Fibroblast of skin of left biceps (primary cell): ENCODE data around the gene TAS2R60.
"Not testable (repeated sequence)": the region's sequence is repeated elsewhere in the genome, so short reads cannot be mapped to it uniquely, and the experiment has no call there.

Experiments used
- DNase-seq, 2 experiments: peaks; one replicate each; pipeline ENCODE4 v3.0.0-alpha.2; 2013; ENCODE audit warnings: low read depth in 2 of 2

Gene TAS2R60

DNA sequence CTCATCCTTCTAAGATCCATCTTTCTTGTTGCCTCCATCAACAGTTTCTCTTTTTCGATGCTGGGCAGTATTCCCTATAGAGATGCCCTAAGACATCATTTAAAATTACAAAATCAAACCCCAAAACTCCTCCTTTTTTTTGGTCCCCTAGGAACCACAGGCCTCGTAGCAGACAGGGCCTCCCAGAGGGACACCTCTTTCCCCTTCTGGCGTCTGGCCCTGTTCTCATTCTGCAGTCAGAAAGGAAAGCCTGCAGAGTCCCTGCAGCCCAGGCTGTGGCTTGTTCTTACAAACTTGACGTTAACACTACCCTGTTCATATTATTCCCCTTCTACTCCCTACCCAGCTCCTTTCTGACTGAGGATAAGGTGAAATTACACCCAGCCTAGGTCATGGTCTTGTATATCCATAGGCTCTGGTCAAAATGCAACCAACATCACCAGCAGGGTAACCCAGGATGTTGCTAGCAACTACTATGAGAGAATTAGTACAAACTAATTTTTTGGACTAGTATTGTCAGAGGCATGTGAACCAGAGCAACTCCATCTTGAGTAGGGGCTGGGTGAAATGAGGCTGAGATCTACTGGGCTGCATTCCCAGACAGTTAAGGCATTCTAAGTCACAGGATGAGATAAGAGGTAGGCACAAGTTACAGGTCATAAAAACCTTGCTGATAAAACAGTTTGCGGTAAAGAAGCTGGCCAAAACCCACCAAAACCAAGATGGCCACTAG lies 31.1 kb upstream of the TAS2R60 start:
- no peak for DNase-seq

DNA sequence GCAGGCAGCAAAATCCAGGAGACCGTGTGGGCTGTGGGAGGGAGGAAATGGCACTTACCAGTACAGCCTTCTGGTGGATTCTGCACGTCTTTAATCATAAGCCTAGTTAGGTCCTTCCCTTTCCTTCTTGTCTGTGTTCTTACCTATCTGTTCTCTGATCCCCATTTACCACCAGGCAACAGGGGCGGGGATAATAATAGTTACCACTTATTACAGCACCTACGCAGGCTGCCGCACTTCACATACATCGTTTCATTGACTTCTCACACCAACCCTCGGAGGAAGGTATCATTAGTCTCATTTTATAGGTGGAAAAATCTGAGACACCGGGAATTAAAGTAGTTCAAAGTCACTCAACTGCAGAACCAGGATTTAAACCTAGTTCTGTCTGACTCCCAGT lies 30.1 kb upstream of the TAS2R60 start:
- DNase-seq, result no peak

DNA sequence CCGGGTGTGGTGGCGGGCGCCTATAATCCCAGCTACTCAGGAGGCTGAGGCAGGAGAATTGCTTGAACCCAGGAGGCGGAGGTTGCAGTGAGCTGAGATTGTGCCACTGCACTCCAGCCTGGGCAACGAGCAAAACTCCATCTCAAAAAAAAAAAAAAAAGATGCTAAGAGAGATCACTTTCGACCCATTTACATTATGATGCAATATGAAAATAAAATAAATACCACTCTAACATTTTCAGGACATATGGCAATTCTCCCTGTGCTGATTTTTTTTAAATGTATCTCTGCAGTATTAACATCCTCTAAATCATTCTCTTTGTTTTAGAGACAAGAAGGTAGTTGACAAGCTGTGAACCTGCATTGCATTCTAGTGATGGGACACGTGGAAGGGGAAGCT lies 28.0 kb upstream of the TAS2R60 start:
- not testable (repeated sequence) for DNase-seq

DNA sequence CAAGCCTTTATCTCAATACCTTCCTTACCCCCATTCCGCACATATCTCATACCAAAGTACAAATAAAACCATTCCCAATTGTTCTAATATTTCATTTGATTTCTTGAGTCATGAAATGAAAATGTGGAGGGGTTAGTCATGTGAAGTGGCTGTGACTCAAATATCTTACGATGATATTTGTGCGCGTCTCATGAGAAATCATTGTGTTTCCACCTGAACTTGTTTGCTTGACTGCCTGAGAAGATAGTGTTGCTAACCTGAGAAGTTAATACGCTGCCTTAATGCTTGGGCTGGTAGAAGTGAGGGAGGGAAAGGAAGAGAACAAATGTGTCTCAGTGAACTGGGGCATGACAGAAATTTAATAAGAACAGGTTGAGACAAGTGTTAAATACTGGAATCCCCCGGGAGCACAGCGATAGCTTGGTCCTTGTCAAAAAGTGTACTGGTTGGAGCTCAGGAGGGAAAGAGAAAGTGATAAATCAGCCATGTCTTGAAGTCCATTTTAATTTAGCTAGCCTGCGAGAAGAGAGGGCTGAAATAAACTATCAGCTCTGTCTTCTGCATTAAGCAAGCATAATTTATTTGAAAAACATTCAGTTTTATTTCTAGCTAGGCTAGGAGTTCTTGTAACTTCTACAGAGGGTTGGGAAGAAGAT lies 27.4 kb upstream of the TAS2R60 start:
- no peak for DNase-seq

DNA sequence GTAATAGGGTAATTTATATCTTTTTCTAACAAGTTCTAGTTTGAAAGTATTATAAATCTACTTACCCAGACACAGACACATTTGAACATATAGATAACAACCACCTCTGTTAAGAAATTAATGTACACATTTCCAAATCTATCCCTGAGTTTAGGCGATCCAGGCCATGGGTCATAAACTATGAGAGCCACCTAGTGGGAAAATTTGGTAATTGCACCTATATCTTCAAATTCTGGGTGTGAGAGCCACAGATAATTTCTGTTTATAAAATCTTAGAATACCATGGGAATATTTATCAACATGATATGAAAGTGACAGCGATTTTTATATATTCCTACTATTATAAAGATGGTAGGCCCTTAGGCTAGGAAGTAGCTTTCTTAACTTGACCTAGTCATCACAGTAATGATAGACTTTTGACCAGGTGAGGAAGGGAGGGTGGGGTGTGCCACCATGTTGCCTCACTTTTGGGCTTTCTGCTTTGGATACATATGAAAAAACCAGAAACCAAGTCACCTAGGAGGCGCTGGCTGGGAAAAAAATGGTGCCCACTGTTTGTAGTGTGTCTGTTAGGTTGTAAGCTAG lies 26.6 kb upstream of the TAS2R60 start:
- DNase-seq, result peak in 1 of 2 experiments; percentile 23

DNA sequence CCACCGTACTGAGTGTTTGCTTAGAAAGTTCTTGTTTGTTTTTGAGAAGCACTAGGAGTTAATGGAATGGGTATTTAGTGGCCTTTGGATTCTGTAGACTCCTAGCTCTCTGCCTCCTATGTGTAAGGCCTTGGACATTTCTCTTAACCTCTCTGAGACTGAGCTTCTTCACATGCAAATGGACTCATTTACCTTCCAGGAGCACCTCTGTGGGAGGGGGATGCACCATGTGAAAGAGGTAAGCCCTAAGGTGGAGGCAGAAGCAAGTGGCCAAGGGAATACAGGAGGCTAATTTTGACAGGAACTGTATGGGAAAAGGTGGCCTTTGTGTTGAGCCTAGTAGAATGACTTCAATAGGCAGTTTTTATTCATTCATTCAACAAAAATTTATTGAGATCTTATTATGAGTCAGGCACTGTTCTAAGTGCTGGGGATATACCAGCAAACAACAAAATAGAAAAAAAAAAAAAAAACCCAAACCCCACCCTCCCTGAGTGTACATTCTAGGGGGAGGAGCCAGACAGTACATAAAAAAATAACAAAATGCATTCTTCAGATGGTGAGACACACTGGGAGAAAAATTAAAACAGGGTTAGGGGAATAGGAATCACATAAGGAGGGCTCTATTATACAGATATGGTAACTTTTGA lies 25.4 kb upstream of the TAS2R60 start:
- DNase-seq, result no peak

DNA sequence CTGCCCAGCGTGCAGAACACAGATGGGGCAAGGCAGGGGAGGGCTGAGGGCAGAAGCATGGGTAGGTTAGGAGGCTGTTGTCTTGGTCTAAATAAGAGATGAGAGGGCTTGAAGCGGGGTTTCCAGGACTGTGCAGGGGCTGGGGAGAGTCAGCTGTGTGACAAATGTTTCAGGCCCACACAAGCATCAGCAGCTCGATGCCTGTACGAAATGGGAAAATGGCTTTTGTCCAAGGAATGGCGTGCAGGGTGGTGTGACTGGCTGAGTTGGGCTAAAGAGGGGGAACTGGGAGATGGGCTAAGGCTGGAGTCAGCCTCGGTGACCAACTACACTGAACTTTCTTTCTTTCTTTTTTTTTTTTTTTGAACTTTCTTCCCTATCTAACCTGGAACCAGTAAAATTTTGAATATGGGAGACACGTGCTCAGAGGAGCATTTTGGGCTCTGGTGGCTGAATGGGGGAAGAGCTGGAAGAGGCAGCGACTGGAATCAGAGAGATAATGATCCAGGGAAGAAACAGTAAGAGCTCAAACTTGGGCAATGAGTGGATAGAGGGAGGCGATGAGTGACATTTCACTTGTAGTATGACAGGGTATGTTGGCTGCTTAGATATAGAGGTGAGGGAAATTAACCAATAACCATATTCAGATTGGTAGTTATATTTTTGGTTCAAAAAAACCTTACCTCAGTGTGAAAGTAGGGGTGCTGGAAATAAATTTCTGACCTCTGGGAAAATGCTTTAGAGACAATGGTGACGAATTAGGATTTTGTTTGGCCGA lies 24.4 kb upstream of the TAS2R60 start:
- no peak for DNase-seq

DNA sequence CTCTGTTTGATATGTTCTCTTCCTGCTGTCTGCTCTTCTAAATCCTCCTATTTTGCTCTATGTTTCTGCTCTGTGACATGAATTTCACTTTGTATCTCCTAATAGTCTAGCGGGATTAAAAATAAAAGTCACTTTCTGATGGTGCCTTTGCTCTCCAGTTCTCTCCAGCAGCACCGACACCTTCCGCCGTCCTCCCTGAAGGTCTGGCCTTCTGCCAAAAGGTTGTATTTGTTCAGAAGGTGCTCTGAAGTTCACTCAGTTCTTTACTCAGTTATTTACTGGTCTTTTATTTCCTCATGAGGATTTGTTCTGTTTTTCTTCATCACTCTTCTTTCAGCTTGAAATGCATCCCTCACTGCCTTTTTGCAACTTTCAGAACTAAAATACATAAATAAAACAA lies 23.4 kb upstream of the TAS2R60 start:
- DNase-seq, result no peak

DNA sequence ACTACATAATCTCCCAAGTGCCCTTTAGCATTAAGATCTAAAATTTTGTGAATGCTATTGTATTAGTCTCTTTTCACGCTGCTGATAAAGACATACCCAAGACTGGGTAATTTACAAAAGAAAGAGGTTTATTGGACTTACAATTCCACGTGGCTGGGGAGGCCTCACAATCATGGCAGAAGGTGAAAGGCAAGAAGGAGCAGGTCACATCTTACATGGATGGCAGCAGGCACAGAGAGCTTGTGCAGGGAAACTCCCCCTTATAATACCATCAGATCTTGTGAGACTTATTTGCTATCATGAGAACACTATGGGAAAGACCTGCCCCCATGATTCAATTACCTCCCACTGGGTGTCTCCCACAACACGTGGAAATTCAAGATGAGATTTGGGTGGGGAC lies 22.6 kb upstream of the TAS2R60 start:
- DNase-seq, result not testable (repeated sequence)

DNA sequence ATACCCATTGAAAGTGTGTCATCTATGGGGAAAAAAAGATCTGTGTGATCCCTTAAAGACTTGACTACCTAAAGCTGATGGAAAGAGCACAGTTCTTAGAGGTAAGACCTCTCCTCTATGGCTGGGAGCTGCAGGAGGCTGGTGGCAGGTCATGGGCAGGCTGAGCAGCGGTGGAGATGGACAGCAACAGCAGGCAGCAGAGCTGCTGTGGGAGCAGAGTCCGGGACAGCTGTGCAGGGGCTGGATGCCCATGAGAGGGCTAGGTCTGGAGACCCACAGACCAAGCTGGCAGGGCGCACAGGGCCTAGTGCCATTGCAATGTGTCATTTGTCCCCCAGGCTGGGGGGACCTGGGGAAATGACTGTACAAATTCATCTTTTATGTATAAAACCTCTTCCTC lies 21.2 kb upstream of the TAS2R60 start:
- no peak for DNase-seq

DNA sequence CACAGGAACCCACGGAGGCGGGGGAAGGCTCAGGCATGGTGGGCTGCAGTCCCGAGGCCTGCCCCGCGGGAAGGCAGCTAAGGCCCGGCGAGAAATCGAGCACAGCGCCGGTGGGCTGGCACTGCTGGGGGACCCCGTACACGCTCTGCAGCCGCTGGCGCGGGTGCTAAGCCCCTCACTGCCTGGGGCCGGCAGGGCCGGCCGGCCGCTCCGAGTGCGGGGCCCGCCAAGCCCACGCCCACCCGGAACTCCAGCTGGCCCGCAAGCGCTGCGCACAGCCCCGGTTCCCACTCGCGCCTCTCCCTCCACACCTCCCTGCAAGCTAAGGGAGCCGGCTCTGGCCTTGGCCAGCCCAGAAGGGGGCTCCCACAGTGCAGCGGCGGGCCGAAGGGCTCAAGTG lies 18.8 kb upstream of the TAS2R60 start:
- DNase-seq, result not testable (repeated sequence)

DNA sequence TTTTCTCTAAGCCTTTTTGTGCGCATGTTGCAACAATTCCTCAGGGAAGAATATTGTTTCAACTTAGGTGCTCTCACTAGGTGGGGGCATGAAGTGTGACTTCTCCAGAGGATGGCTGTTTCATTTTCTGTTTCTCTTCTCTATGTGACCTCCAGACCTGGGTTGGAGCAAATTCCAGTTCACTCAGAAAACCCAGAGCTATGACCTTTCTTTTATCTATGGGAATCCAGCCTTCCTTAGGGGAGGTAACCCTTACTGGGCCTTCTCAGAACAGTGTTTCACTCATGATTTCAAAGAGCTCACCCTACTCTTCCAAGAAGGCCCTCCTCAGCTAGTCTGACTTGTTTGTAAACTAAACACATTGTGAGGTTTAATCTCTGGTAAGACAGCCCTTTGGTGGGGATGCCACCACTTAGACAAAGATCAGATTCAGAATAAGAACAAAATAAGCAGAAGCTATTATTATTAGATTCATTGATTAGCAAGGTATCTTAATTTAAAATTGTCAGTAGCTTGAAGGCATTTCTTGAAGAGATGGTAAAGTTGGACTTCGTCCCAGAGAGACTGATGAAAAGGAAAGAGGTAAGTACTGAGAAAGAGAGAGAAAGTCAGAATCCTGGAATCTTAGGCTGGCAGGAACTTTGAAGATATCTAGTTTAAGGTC lies 16.6 kb upstream of the TAS2R60 start:
- no peak for DNase-seq

DNA sequence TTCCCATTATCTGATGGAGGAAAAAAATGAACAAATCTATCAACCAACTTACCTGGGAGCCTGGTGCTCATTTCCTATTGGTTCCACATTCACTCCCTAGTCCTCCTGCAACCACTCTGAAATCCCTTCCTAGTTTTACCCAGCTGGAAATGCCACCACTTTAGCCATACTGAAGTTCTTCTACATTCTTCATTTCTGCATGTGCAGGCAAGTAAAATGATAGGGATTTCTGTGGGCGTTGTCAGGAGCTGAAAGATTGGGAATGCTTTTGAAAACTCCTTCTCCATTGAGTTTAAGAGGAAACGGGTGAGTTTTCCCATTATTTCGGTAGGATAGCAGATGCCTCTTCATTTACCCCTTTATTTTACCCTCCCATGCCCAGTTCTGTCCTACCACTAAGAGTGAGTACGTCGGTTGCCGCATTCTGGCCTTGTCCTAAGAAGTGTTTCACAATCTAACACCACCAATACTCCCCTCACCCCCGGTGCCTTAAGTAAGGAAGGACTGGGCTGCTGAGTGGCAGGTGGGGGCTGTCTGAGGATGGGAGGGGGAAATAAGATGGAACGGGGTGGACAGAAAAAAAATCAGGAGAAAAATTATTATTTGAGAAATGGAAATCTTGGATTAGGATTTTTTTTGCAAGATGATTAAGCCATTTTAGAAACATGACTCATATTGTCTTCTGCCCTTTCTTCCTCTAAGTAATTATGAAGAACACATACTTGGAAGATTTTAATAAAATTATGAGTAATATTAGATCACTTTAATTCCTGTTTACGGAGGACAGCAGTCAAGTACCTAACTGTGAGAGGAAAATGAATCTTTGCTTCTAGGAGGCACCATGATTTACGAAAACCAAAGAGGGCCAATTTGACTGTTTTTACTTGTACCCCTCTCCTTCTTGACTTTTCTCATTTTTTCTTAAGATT lies 13.2 kb upstream of the TAS2R60 start:
- DNase-seq, result no peak

DNA sequence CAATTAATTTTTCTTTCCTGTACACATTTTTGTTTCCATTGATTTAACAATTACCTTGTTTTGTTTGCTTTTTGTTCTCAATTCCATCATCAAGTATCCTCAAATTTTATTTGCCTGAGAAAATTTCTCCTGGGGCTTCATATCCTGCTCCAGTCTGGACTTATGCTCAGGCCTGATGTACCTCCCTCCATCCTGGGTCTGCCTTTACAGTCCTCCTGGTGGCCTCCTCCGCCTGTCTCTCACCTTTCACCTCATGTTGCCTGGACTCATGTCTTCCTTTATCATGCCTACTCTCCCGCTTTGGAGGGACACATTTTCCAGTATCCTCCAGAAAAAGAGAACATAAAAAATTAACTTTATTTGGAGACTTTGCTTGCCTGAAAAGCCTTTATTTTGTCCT lies 12.1 kb upstream of the TAS2R60 start:
- no peak for DNase-seq

DNA sequence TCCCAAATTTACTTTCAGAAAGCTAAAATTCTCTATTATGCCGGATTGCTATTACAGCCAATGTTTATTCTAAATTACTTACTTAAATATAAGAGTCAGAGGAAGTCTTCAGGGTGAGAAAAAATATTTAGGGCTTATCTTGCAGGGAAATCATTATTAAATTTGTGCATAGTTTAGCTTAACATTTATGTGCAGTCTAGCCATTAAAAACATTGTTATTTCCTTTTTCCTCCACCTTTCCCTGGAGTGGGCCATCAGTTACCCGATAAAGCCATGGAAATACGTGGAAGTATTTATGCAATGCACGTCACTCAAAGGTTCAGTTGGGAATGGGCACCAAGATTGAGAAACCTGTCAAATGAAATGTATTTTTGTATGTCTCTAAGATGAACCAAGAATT lies 9.5 kb upstream of the TAS2R60 start:
- DNase-seq, result no peak

DNA sequence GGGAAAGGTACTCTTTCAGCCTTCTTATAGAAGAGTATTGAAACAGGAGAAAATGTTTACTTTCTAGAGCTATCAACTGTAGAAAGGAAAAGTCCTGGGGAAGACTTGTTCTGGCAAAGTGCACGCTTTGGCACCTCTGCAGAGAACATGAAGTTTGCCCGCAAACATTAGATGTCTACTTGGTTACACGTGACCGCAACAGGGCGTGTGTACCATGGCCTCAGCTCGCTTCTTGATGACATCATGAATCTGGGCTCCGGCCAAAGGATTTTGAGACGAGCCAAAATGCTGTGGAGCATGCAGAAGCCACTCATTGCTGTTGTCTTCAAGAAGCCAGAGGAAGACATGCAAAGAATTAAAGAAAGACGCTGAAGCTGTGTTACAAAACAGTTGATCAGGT lies 8.6 kb upstream of the TAS2R60 start:
- DNase-seq, result no peak

DNA sequence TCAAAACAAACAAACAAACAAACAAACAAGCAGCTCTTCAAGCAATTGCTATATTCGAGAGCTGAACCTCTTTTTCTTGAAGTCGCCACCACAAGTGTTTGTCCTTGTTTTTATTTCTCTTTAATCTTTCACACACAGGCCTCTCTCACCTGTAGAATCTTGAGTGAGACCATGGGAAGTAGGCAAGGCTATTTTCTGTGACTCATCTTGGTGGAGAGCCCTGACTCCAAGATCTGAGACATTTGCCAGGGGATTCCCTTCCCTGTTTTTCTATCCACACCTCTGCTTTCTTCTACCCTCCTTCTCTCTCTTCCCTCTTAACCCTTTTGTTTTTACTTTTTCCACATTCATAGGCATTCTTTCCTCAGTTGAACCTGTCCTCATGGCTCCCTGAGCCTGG lies 8.0 kb upstream of the TAS2R60 start:
- no peak for DNase-seq

DNA sequence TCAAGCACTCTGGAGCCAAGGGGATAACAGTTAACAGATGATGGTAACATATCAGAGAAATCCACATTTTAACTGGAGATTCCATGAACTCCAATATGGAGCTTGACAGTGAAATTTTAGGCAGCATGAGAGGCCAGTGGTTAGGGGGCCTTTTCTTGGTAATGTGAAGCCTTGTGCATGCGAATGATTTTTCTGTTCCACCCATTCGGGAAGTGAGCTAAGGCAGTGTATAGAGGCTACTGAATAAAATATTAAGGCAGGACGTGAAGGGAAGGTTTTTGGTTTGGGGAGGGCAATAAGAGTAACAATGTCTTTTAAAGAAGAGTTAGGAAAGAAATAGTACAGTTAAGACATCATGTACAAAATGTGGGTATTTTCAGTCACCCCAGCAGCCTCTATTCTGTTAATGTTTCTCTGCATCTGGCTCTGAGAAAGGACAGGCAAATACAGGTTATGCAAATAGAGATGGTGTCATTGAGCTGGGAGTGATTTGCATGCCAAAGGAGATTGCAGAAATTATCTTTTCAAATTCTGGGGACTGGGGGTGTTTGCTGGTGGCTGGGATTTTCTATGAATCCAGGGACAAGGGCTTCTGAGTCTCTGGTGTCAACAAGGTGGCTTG lies 6.8 kb upstream of the TAS2R60 start:
- no peak for DNase-seq

DNA sequence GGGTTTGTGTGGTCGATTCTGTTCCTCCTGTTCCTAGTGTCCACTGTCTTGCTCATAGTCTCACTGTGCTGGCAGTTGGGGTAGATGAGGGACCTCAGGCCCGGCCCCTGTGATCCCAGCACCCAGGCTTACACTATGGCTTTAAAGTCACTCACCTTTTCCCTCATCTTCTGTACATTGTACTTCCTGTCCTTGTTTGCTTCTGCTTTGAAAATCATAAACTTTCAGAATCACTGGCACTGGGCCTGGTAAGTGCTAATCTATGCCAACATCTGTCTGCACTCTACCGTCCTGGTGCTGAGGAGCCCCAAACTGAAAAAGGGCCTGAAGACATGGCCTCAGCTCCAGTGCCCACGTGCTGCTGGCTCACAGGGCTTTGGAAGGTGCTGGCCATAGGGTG lies 5.7 kb upstream of the TAS2R60 start:
- no peak for DNase-seq

DNA sequence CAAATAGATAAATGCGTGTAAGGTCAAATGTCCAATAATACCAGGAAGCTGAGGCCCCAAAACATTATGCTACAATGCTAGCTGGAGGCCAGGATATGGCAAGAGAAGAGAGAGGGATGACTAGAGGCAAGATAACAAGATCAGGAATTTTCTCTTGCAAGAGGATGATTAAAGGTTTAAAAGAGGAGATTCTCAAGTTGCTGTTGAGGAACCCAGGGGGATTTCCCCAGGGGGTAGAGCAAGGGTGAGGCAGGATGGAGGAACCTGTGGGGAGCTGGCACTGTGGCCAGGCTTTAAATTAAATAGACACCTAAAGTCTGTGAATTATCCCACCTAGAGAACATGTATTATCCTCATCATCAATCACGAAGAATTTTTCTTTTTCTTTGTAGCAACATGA lies 3.4 kb upstream of the TAS2R60 start:
- no peak for DNase-seq
